GM23248 (cell line): ENCODE results near the gene CLEC16A.

ENCODE experiments used
- EZH2 ChIP-seq: fragments of 200-600 bp; sonication (generic); IDR thresholded peaks from 2 replicates; pipeline ENCODE4 v1.6.1; 2018; ENCODE audit warnings: antibody characterized with exemption, mild to moderate bottlenecking; ENCODE audit not compliant: insufficient read depth, poor library complexity, severe bottlenecking
- EZH2phosphoT487 ChIP-seq: fragments of 200-600 bp; sonication (generic); IDR thresholded peaks from 2 replicates; pipeline ENCODE4 v1.6.1; 2018; ENCODE audit warnings: antibody characterized with exemption, moderate library complexity, mild to moderate bottlenecking, low read depth; ENCODE audit not compliant: insufficient read depth

GRCh38 chr16:10896165-10896564, 48.2 kb upstream of the CLEC16A start:
- TF ChIP-seq EZH2 (no peak), EZH2phosphoT487 (no peak)
